ENCODE results near the gene C2CD4B.

Gene C2CD4B

GRCh38 chr15:62165104-62165792 lies at the start of gene C2CD4B:
TSS of gene C2CD4B (minus strand) at chr15:62165285. CDS start at chr15:62164984, 301 bp downstream.
- ChIA-PET CTCF (no interaction called here), POLR2A (no interaction called here)
- DNase-seq (ENCODE audit: extremely low spot score): no peak
- TF ChIP-seq TARDBP (IDR thresholded peaks at IDR 0.05): no peak
- no peak for TF ChIP-seq SUZ12 (IDR thresholded peaks at IDR 0.05)
- no peak for TF ChIP-seq ELF4 (IDR thresholded peaks at IDR 0.05)
- TF ChIP-seq ZNF384 (IDR thresholded peaks at IDR 0.05): no peak
- TF ChIP-seq NFRKB (IDR thresholded peaks at IDR 0.05): no peak
- no peak for TF ChIP-seq BHLHE40 (IDR thresholded peaks at IDR 0.05; ENCODE audit: borderline replicate concordance)
- TF ChIP-seq SP1 (IDR thresholded peaks at IDR 0.05): no peak
- no peak for TF ChIP-seq HDGF (IDR thresholded peaks at IDR 0.05; ENCODE audit: borderline replicate concordance)
- no peak for TF ChIP-seq L3MBTL2 (conservative IDR thresholded peaks at IDR 0.05)
- TF ChIP-seq LEF1 (IDR thresholded peaks at IDR 0.05; ENCODE audit: borderline replicate concordance): no peak
- no peak for TF ChIP-seq CTBP1 (IDR thresholded peaks at IDR 0.05; ENCODE audit: borderline replicate concordance)

- ChIA-PET CTCF (no interaction called here), POLR2A (no interaction called here)
- no peak for TF ChIP-seq SP1 (IDR thresholded peaks at IDR 0.05)
- no peak for TF ChIP-seq CTBP1 (IDR thresholded peaks at IDR 0.05; ENCODE audit: borderline replicate concordance)
- no peak for TF ChIP-seq ARNT (IDR thresholded peaks at IDR 0.05)
- no peak for TF ChIP-seq FOXM1 (IDR thresholded peaks at IDR 0.05; ENCODE audit: borderline replicate concordance)
- TF ChIP-seq FOXA1 (IDR thresholded peaks at IDR 0.05): no peak
- no peak for TF ChIP-seq L3MBTL2 (conservative IDR thresholded peaks at IDR 0.05)
- no peak for TF ChIP-seq FOXK2 (IDR thresholded peaks at IDR 0.05)
- no peak for TF ChIP-seq TARDBP (IDR thresholded peaks at IDR 0.05)
- TF ChIP-seq ELF4 (IDR thresholded peaks at IDR 0.05): no peak
- no peak for TF ChIP-seq HDGF (IDR thresholded peaks at IDR 0.05; ENCODE audit: borderline replicate concordance)
- no peak for TF ChIP-seq SUZ12 (IDR thresholded peaks at IDR 0.05)
- no peak for TF ChIP-seq PKNOX1 (IDR thresholded peaks at IDR 0.05)
- TF ChIP-seq NFRKB (IDR thresholded peaks at IDR 0.05): no peak
- DNase-seq (ENCODE audit: extremely low spot score): no peak
These were observed 47.7 kb upstream of the C2CD4B start for GRCh38 chr15:62212741-62213140.

- CTCF ChIA-PET: no interaction called here
- no peak for DNase-seq (ENCODE audit: extremely low spot score)
- POLR2A ChIA-PET: no interaction called here
- TF ChIP-seq HDGF (IDR thresholded peaks at IDR 0.05; ENCODE audit: borderline replicate concordance) (no peak), ARNT (IDR thresholded peaks at IDR 0.05) (no peak), L3MBTL2 (conservative IDR thresholded peaks at IDR 0.05) (no peak)
These were observed 46.3 kb upstream of the C2CD4B start for GRCh38 chr15:62211348-62211747.

GRCh38 chr15:62209821-62210220 lies 44.7 kb upstream of the C2CD4B start:
- ChIA-PET CTCF (interaction anchor here (1.0 kb wide), 1 partner anchor 44 kb away, joined by 3 read pairs; no protein-coding TSS in a partner anchor), POLR2A (no interaction called here)
- TF ChIP-seq SP1 (IDR thresholded peaks at IDR 0.05) (no peak), CTBP1 (IDR thresholded peaks at IDR 0.05; ENCODE audit: borderline replicate concordance) (no peak), ARNT (IDR thresholded peaks at IDR 0.05) (no peak), ZNF384 (IDR thresholded peaks at IDR 0.05) (no peak), SUZ12 (IDR thresholded peaks at IDR 0.05) (no peak), LEF1 (IDR thresholded peaks at IDR 0.05; ENCODE audit: borderline replicate concordance) (no peak), FOXM1 (IDR thresholded peaks at IDR 0.05; ENCODE audit: borderline replicate concordance) (no peak), PKNOX1 (IDR thresholded peaks at IDR 0.05) (no peak), HDGF (IDR thresholded peaks at IDR 0.05; ENCODE audit: borderline replicate concordance) (no peak), L3MBTL2 (conservative IDR thresholded peaks at IDR 0.05) (no peak), FOXA1 (IDR thresholded peaks at IDR 0.05) (no peak), ELF4 (IDR thresholded peaks at IDR 0.05) (no peak)
- no peak for DNase-seq (ENCODE audit: extremely low spot score)

- ChIA-PET POLR2A (no interaction called here), CTCF (no interaction called here)
- DNase-seq (ENCODE audit: extremely low spot score): no peak
- TF ChIP-seq CTBP1 (IDR thresholded peaks at IDR 0.05; ENCODE audit: borderline replicate concordance) (no peak), ZNF384 (IDR thresholded peaks at IDR 0.05) (no peak), FOXA1 (IDR thresholded peaks at IDR 0.05) (no peak)
These were observed 44.2 kb upstream of the C2CD4B start for GRCh38 chr15:62209322-62209721.

- TF ChIP-seq SUZ12 (IDR thresholded peaks at IDR 0.05) (no peak), ARNT (IDR thresholded peaks at IDR 0.05) (no peak), NFRKB (IDR thresholded peaks at IDR 0.05) (no peak), ZNF384 (IDR thresholded peaks at IDR 0.05) (no peak), FOXK2 (IDR thresholded peaks at IDR 0.05) (no peak), CTBP1 (IDR thresholded peaks at IDR 0.05; ENCODE audit: borderline replicate concordance) (no peak), BHLHE40 (IDR thresholded peaks at IDR 0.05; ENCODE audit: borderline replicate concordance) (no peak), ELF4 (IDR thresholded peaks at IDR 0.05) (no peak), FOXA1 (IDR thresholded peaks at IDR 0.05) (no peak), SP1 (IDR thresholded peaks at IDR 0.05) (no peak), L3MBTL2 (conservative IDR thresholded peaks at IDR 0.05) (no peak)
- CTCF ChIA-PET: no interaction called here
- no peak for DNase-seq (ENCODE audit: extremely low spot score)
- POLR2A ChIA-PET: no interaction called here
These were observed 43.8 kb upstream of the C2CD4B start for GRCh38 chr15:62208884-62209283.

GRCh38 chr15:62208367-62208766 lies 43.3 kb upstream of the C2CD4B start:
- TF ChIP-seq HDGF (IDR thresholded peaks at IDR 0.05; ENCODE audit: borderline replicate concordance) (no peak), ELF4 (IDR thresholded peaks at IDR 0.05) (no peak), ZNF384 (IDR thresholded peaks at IDR 0.05) (no peak), ARNT (IDR thresholded peaks at IDR 0.05) (no peak)
- ChIA-PET CTCF (no interaction called here), POLR2A (no interaction called here)
- DNase-seq (ENCODE audit: extremely low spot score): no peak

All from HEK293T (cell line).